ENCODE data around the gene SIRT6.

DNA sequence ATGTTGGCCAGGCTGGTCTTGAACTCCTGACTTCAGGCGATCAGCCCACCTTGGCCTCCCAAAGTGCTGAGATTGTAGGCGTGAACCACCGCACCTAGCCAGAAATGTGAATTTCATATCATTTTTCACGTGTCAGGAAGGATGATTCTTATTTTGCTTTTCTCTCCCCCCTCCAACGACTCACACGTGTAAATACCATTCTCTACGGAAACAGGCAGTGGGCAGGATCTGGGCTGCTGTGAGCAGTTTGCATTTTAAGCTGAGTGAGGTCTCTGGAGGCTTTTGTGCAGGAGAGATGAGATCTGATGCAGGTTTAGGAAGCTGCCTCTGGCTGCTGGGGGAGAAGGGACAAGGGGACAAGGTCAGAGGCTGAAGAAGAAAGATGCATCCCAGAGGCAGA, 12.0 kb upstream of the SIRT6 start:
- TF ChIP-seq POLR2A (IDR thresholded peaks at IDR 0.05; ENCODE audit: low read depth, low read length) (no peak), MAX (IDR thresholded peaks at IDR 0.05; ENCODE audit: insufficient read depth, insufficient read length) (no peak), CTCF (IDR thresholded peaks at IDR 0.05; ENCODE audit: extremely low read depth in 1 of 2, insufficient read depth in 1 of 2, low read depth in 1 of 2, low read length in 2 of 2) (no peak), MYC (IDR thresholded peaks at IDR 0.05; ENCODE audit: low read depth, low read length) (no peak), POLR2AphosphoS5 (IDR thresholded peaks at IDR 0.05; ENCODE audit: insufficient read depth, low read depth, low read length) (no peak), EZH2 (IDR thresholded peaks at IDR 0.05; ENCODE audit: borderline replicate concordance, low read depth, low read length, severe bottlenecking) (no peak)

Data from endothelial cell of umbilical vein (primary cell).